ENCODE data around the gene VTI1A. TPM values are rescaled to one million over a fixed set of nuclear protein-coding genes. Genes with fewer than 3 reads are reported as not detected.

The VTI1A gene
- total and polyA plus RNA-seq, 2 of the 8 experiments (the other 6 are each of a cell fraction or from before 2014, with no cell fraction given): 6.0 to 20.0 TPM

GRCh38 chr10:112835944-112836451 lies 389.0 kb downstream of the VTI1A start:
- Histone ChIP-seq H3K4me2 (ENCODE audit: insufficient read depth in 1 of 2, low read depth in 2 of 2, low read length in 2 of 2) (no peak overlapping the region), H3K14ac (ENCODE audit: insufficient read length) (no peak overlapping the region), H3K23ac (ENCODE audit: insufficient read length) (no peak overlapping the region), H4K5ac (ENCODE audit: insufficient read length, low read depth, low read length) (no peak overlapping the region), H2BK12ac (ENCODE audit: low read depth, low read length) (no peak overlapping the region), H3K4me1 (replicated peaks in 1 of 4; ENCODE audit: control insufficient read depth in 3 of 4, insufficient read depth in 4 of 4, low read length in 3 of 4) (peaks cover 15 to 38% (median 27%) of the 10 kb centered on the region in 4 experiments), H3K27me3 (replicated peaks in 1 of 4; ENCODE audit: control insufficient read depth in 3 of 4, extremely low read depth in 1 of 4, insufficient read depth in 3 of 4, low read length in 3 of 4) (no peaks in the 10 kb centered on the region; a peak in 1 of 7 replicates), H3K9me3 (ENCODE audit: insufficient read depth in 2 of 2, low read depth in 1 of 2, low read length in 1 of 2) (no peaks in the 10 kb centered on the region), H4K20me1 (replicated peaks in 1 of 2; ENCODE audit: control insufficient read depth in 1 of 2, insufficient read depth in 2 of 2, low read length in 2 of 2) (no peaks in the 10 kb centered on the region), H3K79me1 (ENCODE audit: low read depth, low read length) (no peaks in the 10 kb centered on the region), H2BK120ac (replicated peaks; ENCODE audit: low read depth, low read length) (no peak overlapping the region), H3K79me2 (ENCODE audit: control insufficient read depth in 1 of 2, insufficient read depth in 2 of 2, low read length in 2 of 2) (no peaks in the 10 kb centered on the region), H3K36me3 (ENCODE audit: control insufficient read depth in 2 of 4, insufficient read depth in 4 of 4, low read length in 3 of 4) (no peaks in the 10 kb centered on the region), H4K8ac (ENCODE audit: extremely low read depth, insufficient read depth, low read length) (no peak overlapping the region), H2BK20ac (ENCODE audit: low read length) (peak overlapping the region; percentile 34; the same call in 1 of the 2 replicates), H2AK5ac (ENCODE audit: low read depth, low read length) (no peak overlapping the region), H3K18ac (ENCODE audit: extremely low read depth, low read length) (no peak overlapping the region), H3K56ac (replicated peaks; ENCODE audit: insufficient read length, low read depth, low read length) (no peak overlapping the region), H3K4ac (replicated peaks; ENCODE audit: insufficient read length, low read depth, low read length) (no peak overlapping the region), H2BK15ac (ENCODE audit: low read length) (no peak overlapping the region), H3K4me3 (ENCODE audit: extremely low read depth in 1 of 4, insufficient read depth in 2 of 4, low read depth in 3 of 4, low read length in 4 of 4) (no peak overlapping the region), H3K27ac (ENCODE audit: low read depth, low read length) (no peak overlapping the region), H2BK5ac (ENCODE audit: low read depth, low read length) (no peak overlapping the region), H4K91ac (replicated peaks; ENCODE audit: insufficient read length, low read length) (no peak overlapping the region), H3K9ac (replicated peaks in 1 of 4; ENCODE audit: extremely low read depth in 1 of 4, low read depth in 3 of 4, low read length in 3 of 4) (no peak overlapping the region), H3K23me2 (ENCODE audit: low read depth, low read length) (no peaks in the 10 kb centered on the region), H2AFZ (ENCODE audit: low read length) (no peak overlapping the region)
- FAIRE-seq (no peak), DNase-seq (ENCODE audit: low read depth in 1 of 2, low spot score in 2 of 2) (no peak)
- ChIA-PET CTCF (ENCODE audit: partially characterized antibody) (interaction anchor here (1.0 to 2.0 kb wide), 5 partner anchors 14 to 146 kb away, joined by 3 to 8 read pairs (median 4); no protein-coding TSS in a partner anchor), POLR2A (ENCODE audit: partially characterized antibody) (interaction anchor here (1.3 kb wide), 1 partner anchor 122 kb away, joined by 3 read pairs; no protein-coding TSS in a partner anchor)
- WGBS, 2 experiments (ENCODE audit: extremely low coverage in 1 of 2, insufficient coverage in 1 of 2, insufficient read length in 1 of 2, insufficient replicate concordance in 2 of 2, low coverage in 1 of 2, low lambda C conversion rate in 2 of 2, missing lambda C conversion rate in 1 of 2): 89% methylated on average over 7 of the region's 7 CpGs; no CpG with 5 or more reads in 1 of the 2 experiments
- TF ChIP-seq KDM1A (IDR thresholded peaks at IDR 0.05; ENCODE audit: borderline replicate concordance, low read length) (no peak), BCL11A (IDR thresholded peaks at IDR 0.05; ENCODE audit: low read depth in 2 of 2, low read length in 2 of 2) (no peak), PHF8 (conservative IDR thresholded peaks at IDR 0.05; ENCODE audit: low read depth, low read length) (no peak), FOSL1 (IDR thresholded peaks at IDR 0.05; ENCODE audit: insufficient read depth, low read depth, low read length) (no peak), MAX (IDR thresholded peaks at IDR 0.05) (no peak), ATF2 (IDR thresholded peaks at IDR 0.05; ENCODE audit: low read length) (no peak), RXRA (IDR thresholded peaks at IDR 0.05; ENCODE audit: insufficient read depth, low read depth, low read length) (no peak), TBP (IDR thresholded peaks at IDR 0.05; ENCODE audit: low read depth, low read length) (no peak), KDM4A (IDR thresholded peaks at IDR 0.05; ENCODE audit: low read depth, low read length, severe bottlenecking) (no peak), SIX5 (IDR thresholded peaks at IDR 0.05; ENCODE audit: low read depth, low read length) (no peak), BACH1 (IDR thresholded peaks at IDR 0.05; ENCODE audit: low read length) (no peak), CREB1 (IDR thresholded peaks at IDR 0.05) (no peak)
